Gastrocnemius medialis (tissue), 4 donors: ENCODE measurements around the gene CAMTA1.

Source experiments
- CTCF ChIP-seq, 5 experiments: fragments of 450-650 bp in 3 of 5; fragments of 200-600 bp in 2 of 5; sonication (generic) in 2 of 5; IDR thresholded peaks in 4 of 5; conservative IDR thresholded peaks in 1 of 5; 1 replicate in 4 of 5; 2 replicates in 1 of 5; pipeline ENCODE4 v1.5.1; 2016 to 2019; ENCODE audit warnings: antibody characterized with exemption in 5 of 5, mild to moderate bottlenecking in 3 of 5, moderate library complexity in 3 of 5
- POLR2A ChIP-seq, 2 donors: fragments of 450-650 bp; IDR thresholded peaks; one replicate each; pipeline ENCODE4 v1.6.1; 2017; ENCODE audit warnings: antibody characterized with exemption in 2 of 2, mild to moderate bottlenecking in 2 of 2, moderate library complexity in 2 of 2

DNA sequence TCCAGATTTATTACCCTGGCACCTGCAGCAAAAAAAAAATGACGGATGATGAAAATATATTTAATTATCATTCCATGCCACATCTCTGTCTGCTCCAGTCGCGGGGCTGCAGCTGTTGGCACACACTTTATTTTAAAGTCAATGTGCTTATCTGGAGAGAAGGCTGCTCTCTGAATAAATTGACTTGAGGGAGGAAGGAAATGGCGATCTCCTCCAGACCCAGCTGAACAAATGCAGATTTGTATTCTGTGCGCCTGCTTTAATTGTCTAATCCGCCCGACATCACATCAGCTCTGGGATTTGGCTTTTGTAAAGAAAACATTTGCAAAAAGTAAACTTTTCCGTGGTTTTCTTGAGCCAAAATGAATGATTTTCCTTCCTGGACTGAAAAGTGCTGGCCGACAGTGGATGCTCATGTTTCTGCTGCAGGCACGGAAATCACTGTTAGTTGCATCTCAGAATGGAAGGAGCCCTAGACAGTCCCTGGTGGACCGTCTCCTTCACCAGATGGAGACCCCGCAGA is 150.2 kb downstream of the CAMTA1 start:
- TF ChIP-seq CTCF (IDR thresholded peaks at IDR 0.05 in 4 of 5, conservative IDR thresholded peaks at IDR 0.05 in 1 of 5) (no peak), POLR2A (IDR thresholded peaks at IDR 0.05) (no peak)
